ENCODE results near the gene LRRC42. TPM values are rescaled to one million over a fixed set of nuclear protein-coding genes. Genes with fewer than 3 reads are reported as not detected.

Gene LRRC42
- polyA plus RNA-seq, 2 donors = 4.9 to 20.0 TPM

- Histone ChIP-seq H3K36me3 (ENCODE audit: control insufficient read depth in 2 of 2, insufficient read depth in 2 of 2, low read length in 1 of 2) (peaks cover 0 to 2% of the 10 kb centered on the region in 2 donors), H3K9me3 (ENCODE audit: control insufficient read depth in 2 of 2, insufficient read depth in 1 of 2, low read depth in 1 of 2, low read length in 1 of 2) (no peaks in the 10 kb centered on the region), H3K4me1 (ENCODE audit: control insufficient read depth in 2 of 2, insufficient read depth in 2 of 2, low read length in 1 of 2) (no peaks in the 10 kb centered on the region), H3K4me3 (ENCODE audit: low read depth in 1 of 2, low read length in 2 of 2) (no peak overlapping the region), H3K27me3 (ENCODE audit: control insufficient read depth in 1 of 2, insufficient read depth in 2 of 2, low read length in 2 of 2) (no peaks in the 10 kb centered on the region), H3K27ac (ENCODE audit: low read depth in 2 of 2, low read length in 1 of 2) (no peak overlapping the region)
- 86 to 89% methylated on average over 5 of the region's 5 CpGs for WGBS, 2 donors
Measured at GRCh38 chr1:53913352-53914033, 32.7 kb upstream of the LRRC42 start.

DNA sequence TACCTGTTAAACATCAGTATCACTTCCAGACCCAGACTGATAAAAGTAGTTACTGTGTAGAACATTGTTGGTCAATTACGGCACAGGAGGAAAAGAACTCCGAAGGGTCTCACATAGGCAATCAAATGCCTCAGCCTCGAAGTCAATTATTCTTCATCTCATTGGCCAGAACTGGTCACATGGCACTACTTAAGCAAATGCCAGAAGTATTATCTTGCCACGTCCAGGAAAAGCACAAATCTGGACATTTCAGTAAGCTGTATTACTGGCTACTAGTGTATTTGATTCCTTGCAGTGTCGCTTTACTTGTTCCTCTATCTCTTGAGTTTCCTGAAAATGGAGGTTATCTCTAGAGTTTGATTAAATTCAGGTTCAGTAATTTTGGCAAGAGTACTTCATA, 27.8 kb upstream of the LRRC42 start:
- no peaks in the 10 kb centered on the region for H3K9me3 ChIP-seq (ENCODE audit: control insufficient read depth in 2 of 2, insufficient read depth in 1 of 2, low read depth in 1 of 2, low read length in 1 of 2)
- H3K27me3 ChIP-seq (ENCODE audit: control insufficient read depth in 1 of 2, insufficient read depth in 2 of 2, low read length in 2 of 2) = no peaks in the 10 kb centered on the region
- H3K4me1 ChIP-seq (ENCODE audit: control insufficient read depth in 2 of 2, insufficient read depth in 2 of 2, low read length in 1 of 2) = no peaks in the 10 kb centered on the region
- no peak overlapping the region for H3K4me3 ChIP-seq (ENCODE audit: low read depth in 1 of 2, low read length in 2 of 2)
- no peak overlapping the region for H3K27ac ChIP-seq (ENCODE audit: low read depth in 2 of 2, low read length in 1 of 2)
- WGBS, 2 donors = 84 to 91% methylated on average over 5 of the region's 5 CpGs
- peaks cover 0 to 4% of the 10 kb centered on the region in 2 donors for H3K36me3 ChIP-seq (ENCODE audit: control insufficient read depth in 2 of 2, insufficient read depth in 2 of 2, low read length in 1 of 2)

- no peak overlapping the region for H3K4me3 ChIP-seq (ENCODE audit: low read depth in 1 of 2, low read length in 2 of 2)
- no peak overlapping the region for H3K27ac ChIP-seq (ENCODE audit: low read depth in 2 of 2, low read length in 1 of 2)
- H3K4me1 ChIP-seq (ENCODE audit: control insufficient read depth in 2 of 2, insufficient read depth in 2 of 2, low read length in 1 of 2) = no peaks in the 10 kb centered on the region
- no peaks in the 10 kb centered on the region for H3K27me3 ChIP-seq (ENCODE audit: control insufficient read depth in 1 of 2, insufficient read depth in 2 of 2, low read length in 2 of 2)
- WGBS, 2 donors = 79 to 83% methylated on average over 3 of the region's 3 CpGs
- peaks cover 0 to 4% of the 10 kb centered on the region in 2 donors for H3K36me3 ChIP-seq (ENCODE audit: control insufficient read depth in 2 of 2, insufficient read depth in 2 of 2, low read length in 1 of 2)
- H3K9me3 ChIP-seq (ENCODE audit: control insufficient read depth in 2 of 2, insufficient read depth in 1 of 2, low read depth in 1 of 2, low read length in 1 of 2) = no peaks in the 10 kb centered on the region
Measured at GRCh38 chr1:53919675-53920066, 26.5 kb upstream of the LRRC42 start.

GRCh38 chr1:53927376-53927881, 18.7 kb upstream of the LRRC42 start:
- Histone ChIP-seq H3K9me3 (ENCODE audit: control insufficient read depth in 2 of 2, insufficient read depth in 1 of 2, low read depth in 1 of 2, low read length in 1 of 2) (no peaks in the 10 kb centered on the region), H3K4me3 (ENCODE audit: low read depth in 1 of 2, low read length in 2 of 2) (no peak overlapping the region), H3K27ac (ENCODE audit: low read depth in 2 of 2, low read length in 1 of 2) (no peak overlapping the region), H3K27me3 (ENCODE audit: control insufficient read depth in 1 of 2, insufficient read depth in 2 of 2, low read length in 2 of 2) (no peaks in the 10 kb centered on the region), H3K36me3 (ENCODE audit: control insufficient read depth in 2 of 2, insufficient read depth in 2 of 2, low read length in 1 of 2) (peaks cover 0 to 7% of the 10 kb centered on the region in 2 donors), H3K4me1 (ENCODE audit: control insufficient read depth in 2 of 2, insufficient read depth in 2 of 2, low read length in 1 of 2) (no peaks in the 10 kb centered on the region)
- 95 to 97% methylated on average over 2 of the region's 2 CpGs for WGBS, 2 donors

DNA sequence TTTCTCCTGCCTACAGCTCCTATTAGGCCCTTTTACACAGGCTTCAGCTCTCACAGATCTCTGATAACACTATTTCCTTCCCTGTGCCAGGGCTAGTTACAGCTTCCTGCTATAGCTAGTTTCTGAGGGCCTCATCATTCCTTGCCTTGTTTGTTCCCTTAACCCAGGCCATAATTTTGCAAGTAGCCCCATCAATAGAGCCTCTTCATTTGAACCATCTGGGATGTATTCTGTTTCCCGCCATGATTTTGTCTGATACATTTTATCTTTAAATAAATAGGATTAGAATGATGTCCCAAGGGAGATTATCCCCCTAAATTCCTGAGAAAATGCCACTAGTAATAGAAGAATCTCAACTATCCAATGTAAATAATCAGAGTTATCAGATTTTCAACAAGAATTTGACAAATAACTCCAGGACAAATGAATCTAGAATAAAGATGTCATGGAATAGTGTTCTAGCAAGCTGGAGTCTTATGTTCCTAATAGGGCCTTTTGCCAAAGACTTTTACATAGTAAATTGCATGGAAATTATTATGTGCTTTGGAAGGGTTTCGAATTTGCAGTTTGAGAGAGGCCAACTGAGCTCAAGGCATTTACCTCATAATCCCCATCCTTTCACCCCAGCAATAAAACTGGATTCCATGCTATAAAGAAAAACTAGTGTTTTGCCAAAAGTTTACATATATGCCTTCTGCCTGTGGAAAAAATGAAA, 16.7 kb upstream of the LRRC42 start:
- Histone ChIP-seq H3K4me3 (ENCODE audit: low read depth in 1 of 2, low read length in 2 of 2) (no peak overlapping the region), H3K27me3 (ENCODE audit: control insufficient read depth in 1 of 2, insufficient read depth in 2 of 2, low read length in 2 of 2) (no peaks in the 10 kb centered on the region), H3K36me3 (ENCODE audit: control insufficient read depth in 2 of 2, insufficient read depth in 2 of 2, low read length in 1 of 2) (peaks cover 0 to 5% of the 10 kb centered on the region in 2 donors), H3K4me1 (ENCODE audit: control insufficient read depth in 2 of 2, insufficient read depth in 2 of 2, low read length in 1 of 2) (no peaks in the 10 kb centered on the region), H3K9me3 (ENCODE audit: control insufficient read depth in 2 of 2, insufficient read depth in 1 of 2, low read depth in 1 of 2, low read length in 1 of 2) (no peaks in the 10 kb centered on the region), H3K27ac (ENCODE audit: low read depth in 2 of 2, low read length in 1 of 2) (no peak overlapping the region)
- 76% methylated on average over 2 of the region's 2 CpGs for WGBS, 2 donors

DNA sequence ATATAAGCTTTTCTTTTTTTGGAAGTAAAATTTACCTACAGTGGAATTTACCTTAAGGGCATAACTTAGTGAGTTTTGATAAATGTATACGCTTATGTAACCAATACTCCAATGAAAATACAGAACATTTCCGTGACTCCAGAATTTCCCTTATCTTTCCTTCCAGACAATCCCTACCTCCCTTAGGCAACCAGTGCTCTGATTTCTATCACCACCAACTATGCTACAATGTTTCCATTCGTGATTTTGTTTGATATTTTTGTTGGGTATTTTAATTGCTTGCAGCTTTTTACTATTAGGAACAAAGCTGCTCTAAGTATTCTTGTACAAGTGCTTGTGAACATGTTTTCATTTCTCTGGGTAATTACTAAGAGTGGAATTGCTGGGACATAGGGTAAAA, 15.2 kb upstream of the LRRC42 start:
- Histone ChIP-seq H3K4me1 (ENCODE audit: control insufficient read depth in 2 of 2, insufficient read depth in 2 of 2, low read length in 1 of 2) (no peaks in the 10 kb centered on the region), H3K27ac (ENCODE audit: low read depth in 2 of 2, low read length in 1 of 2) (no peak overlapping the region), H3K27me3 (ENCODE audit: control insufficient read depth in 1 of 2, insufficient read depth in 2 of 2, low read length in 2 of 2) (no peaks in the 10 kb centered on the region), H3K9me3 (ENCODE audit: control insufficient read depth in 2 of 2, insufficient read depth in 1 of 2, low read depth in 1 of 2, low read length in 1 of 2) (no peaks in the 10 kb centered on the region), H3K36me3 (ENCODE audit: control insufficient read depth in 2 of 2, insufficient read depth in 2 of 2, low read length in 1 of 2) (peaks cover 0 to 5% of the 10 kb centered on the region in 2 donors), H3K4me3 (ENCODE audit: low read depth in 1 of 2, low read length in 2 of 2) (no peak overlapping the region)
- WGBS, 2 donors = 86 to 87% methylated on average over 3 of the region's 3 CpGs

GRCh38 chr1:53931523-53931922, 14.6 kb upstream of the LRRC42 start:
- H3K27ac ChIP-seq (ENCODE audit: low read depth in 2 of 2, low read length in 1 of 2) = no peak overlapping the region
- H3K4me3 ChIP-seq (ENCODE audit: low read depth in 1 of 2, low read length in 2 of 2) = no peak overlapping the region
- H3K36me3 ChIP-seq (ENCODE audit: control insufficient read depth in 2 of 2, insufficient read depth in 2 of 2, low read length in 1 of 2) = peaks cover 0 to 5% of the 10 kb centered on the region in 2 donors
- no peaks in the 10 kb centered on the region for H3K27me3 ChIP-seq (ENCODE audit: control insufficient read depth in 1 of 2, insufficient read depth in 2 of 2, low read length in 2 of 2)
- H3K4me1 ChIP-seq (ENCODE audit: control insufficient read depth in 2 of 2, insufficient read depth in 2 of 2, low read length in 1 of 2) = no peaks in the 10 kb centered on the region
- no peaks in the 10 kb centered on the region for H3K9me3 ChIP-seq (ENCODE audit: control insufficient read depth in 2 of 2, insufficient read depth in 1 of 2, low read depth in 1 of 2, low read length in 1 of 2)
- WGBS, 2 donors = 97 to 98% methylated on average over 2 of the region's 2 CpGs

DNA sequence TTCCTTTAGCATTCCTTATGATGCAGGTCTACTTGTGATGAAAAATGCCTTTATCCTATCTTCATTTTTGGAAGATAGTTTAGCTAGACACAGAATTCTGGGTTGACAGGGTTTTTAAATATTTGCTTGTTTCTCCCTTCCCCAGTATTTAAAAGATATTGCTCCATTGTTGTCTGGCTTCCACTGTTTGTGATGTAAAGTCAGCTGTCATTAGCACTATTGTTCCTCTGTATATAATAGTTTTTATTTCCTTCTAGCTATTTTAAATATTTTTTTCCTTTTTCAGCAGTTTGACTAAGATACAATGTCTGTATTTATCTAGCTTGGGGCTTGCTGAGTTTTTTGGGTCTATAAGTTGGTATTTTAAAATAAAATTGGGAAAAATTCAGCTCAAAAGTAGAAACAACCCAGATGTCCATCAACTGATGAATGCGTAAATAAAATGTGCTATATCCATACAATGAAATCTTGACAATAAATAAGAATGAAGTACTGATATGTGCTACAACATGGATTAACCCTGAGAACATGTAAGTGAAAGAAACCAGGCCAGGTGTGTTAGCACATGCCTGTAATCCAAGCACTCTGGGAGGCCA, 11.9 kb upstream of the LRRC42 start:
- Histone ChIP-seq H3K27me3 (ENCODE audit: control insufficient read depth in 1 of 2, insufficient read depth in 2 of 2, low read length in 2 of 2) (no peaks in the 10 kb centered on the region), H3K36me3 (ENCODE audit: control insufficient read depth in 2 of 2, insufficient read depth in 2 of 2, low read length in 1 of 2) (no peaks in the 10 kb centered on the region)
- 98 to 100% methylated on average over 1 of the region's 1 CpG for WGBS, 2 donors

DNA sequence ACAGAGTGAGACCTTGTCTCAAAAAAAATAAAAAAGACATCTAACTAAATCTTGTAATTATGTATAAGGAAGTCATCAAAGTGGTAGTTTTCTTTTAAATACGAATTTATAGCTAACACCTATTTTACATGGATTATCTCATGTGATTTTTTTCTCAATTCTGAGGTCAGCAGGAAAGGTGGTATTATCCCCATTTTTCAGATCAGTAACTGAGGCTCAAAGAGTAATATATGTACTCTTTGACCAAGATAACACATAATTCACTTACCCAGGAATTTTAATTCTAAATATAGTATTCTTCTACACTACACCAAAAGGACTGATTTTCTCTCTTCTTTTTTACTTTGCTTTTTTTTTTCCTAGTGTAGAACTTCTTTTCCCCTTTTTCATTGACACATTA, 9.7 kb upstream of the LRRC42 start:
- H3K36me3 ChIP-seq (ENCODE audit: control insufficient read depth in 2 of 2, insufficient read depth in 2 of 2, low read length in 1 of 2) = no peaks in the 10 kb centered on the region
- no peak overlapping the region for H3K4me3 ChIP-seq (ENCODE audit: low read depth in 1 of 2, low read length in 2 of 2)
- WGBS, 2 donors = 94 to 97% methylated on average over 1 of the region's 1 CpG
- H3K9me3 ChIP-seq (ENCODE audit: control insufficient read depth in 2 of 2, insufficient read depth in 1 of 2, low read depth in 1 of 2, low read length in 1 of 2) = no peaks in the 10 kb centered on the region
- no peak overlapping the region for H3K27ac ChIP-seq (ENCODE audit: low read depth in 2 of 2, low read length in 1 of 2)
- no peaks in the 10 kb centered on the region for H3K4me1 ChIP-seq (ENCODE audit: control insufficient read depth in 2 of 2, insufficient read depth in 2 of 2, low read length in 1 of 2)
- H3K27me3 ChIP-seq (ENCODE audit: control insufficient read depth in 1 of 2, insufficient read depth in 2 of 2, low read length in 2 of 2) = no peaks in the 10 kb centered on the region

More for the DNA sequence above, 11.9 kb upstream of the LRRC42 start:
- H3K9me3 ChIP-seq (ENCODE audit: control insufficient read depth in 2 of 2, insufficient read depth in 1 of 2, low read depth in 1 of 2, low read length in 1 of 2) = no peaks in the 10 kb centered on the region
- H3K4me1 ChIP-seq (ENCODE audit: control insufficient read depth in 2 of 2, insufficient read depth in 2 of 2, low read length in 1 of 2) = no peaks in the 10 kb centered on the region
- no peak overlapping the region for H3K27ac ChIP-seq (ENCODE audit: low read depth in 2 of 2, low read length in 1 of 2)
- H3K4me3 ChIP-seq (ENCODE audit: low read depth in 1 of 2, low read length in 2 of 2) = no peak overlapping the region
